Upper lobe of left lung (tissue), 6 donors: ENCODE measurements around the gene TEX36. TPM values are rescaled to one million over a fixed set of nuclear protein-coding genes. Genes with fewer than 3 reads are reported as not detected.
A peak's percentile ranks its signal among the peaks of the same experiment; 100 is the strongest.

Source experiments
- ATAC-seq, 2 donors: fragments of 200-7000 bp; cut with Tn5 transposase; one replicate each; pipeline ENCODE4 v1.9.1; 2022; ENCODE audit warnings: mild to moderate bottlenecking in 2 of 2, moderate library complexity in 2 of 2; ENCODE audit not compliant: low FRiP score in 2 of 2
- DNase-seq, 2 donors: peaks; one replicate each; pipeline ENCODE4 v3.0.0-alpha.2; 2019 to 2020
- H3K27ac ChIP-seq, 4 donors: fragments of 200-600 bp; sonication (generic); one replicate each; pipeline ENCODE4 v1.5.1; 2016 to 2019
- H3K27me3 ChIP-seq, 4 donors: fragments of 200-600 bp; sonication (generic); one replicate each; pipeline ENCODE4 v1.5.1; 2017 to 2019
- H3K36me3 ChIP-seq, 4 donors: fragments of 200-600 bp; sonication (generic); one replicate each; pipeline ENCODE4 v1.5.1; 2016 to 2019
- H3K4me1 ChIP-seq, 4 donors: fragments of 200-600 bp; sonication (generic); one replicate each; pipeline ENCODE4 v1.5.1; 2018 to 2019
- H3K4me3 ChIP-seq, 4 donors: fragments of 200-600 bp; sonication (generic); one replicate each; pipeline ENCODE4 v1.5.1; 2017 to 2019; ENCODE audit warnings: mild to moderate bottlenecking in 2 of 4, moderate library complexity in 1 of 4
- H3K9me3 ChIP-seq, 4 donors: fragments of 200-600 bp; sonication (generic); one replicate each; pipeline ENCODE4 v1.5.1; 2018 to 2019
- CTCF ChIP-seq, 6 experiments: fragments of 450-650 bp in 4 of 6; fragments of 200-600 bp in 2 of 6; sonication (generic) in 2 of 6; IDR thresholded peaks; one replicate each; pipeline ENCODE4 v1.5.1; 2016 to 2019; ENCODE audit warnings: antibody characterized with exemption in 6 of 6
- EP300 ChIP-seq, 4 donors: sonication (generic); formaldehyde crosslinking; IDR thresholded peaks; one replicate each; pipeline ENCODE4 v1.5.1; 2017; ENCODE audit warnings: antibody characterized with exemption in 4 of 4, control low read depth in 2 of 4
- POLR2A ChIP-seq, 4 donors: fragments of 450-650 bp; IDR thresholded peaks; one replicate each; pipeline ENCODE4 v1.5.1; 2016 to 2017; ENCODE audit warnings: antibody characterized with exemption in 4 of 4, mild to moderate bottlenecking in 2 of 4
- POLR2AphosphoS5 ChIP-seq, 2 donors: sonication (generic); formaldehyde crosslinking; IDR thresholded peaks; one replicate each; pipeline ENCODE4 v1.5.1; 2017; ENCODE audit warnings: antibody characterized with exemption in 2 of 2
- WGBS, 2 donors: methylation state at CpG; one replicate each; pipeline ENCODE4 v1.1.5; 2017 to 2018; 5-methylcytosine and 5-hydroxymethylcytosine counted together
- total RNA-seq, 6 donors: library from RNA; depleted of rRNA in 4 of 6; stranded (reverse); fragments of >200 nt in 4 of 6; gene quantifications; one replicate each; pipeline versions ENCODE4 v1.1.0 to v1.2.1, GENCODE V29; 2016 to 2021
- donor health status: DM: no; HTN: no; CAD: no; lungs with moderate emphysema.
- donor health status: DM: no; HTN: yes; CAD: no; lungs with severe emphysema.

TEX36 gene
- total RNA-seq, 6 donors from 2014 or later: not detected

- peaks cover 0 to 6% (median 0%) of the 10 kb centered on the region in 4 donors for H3K9me3 ChIP-seq
- H3K4me3 ChIP-seq: peak overlapping the region in 1 of 4 donors; percentile 1
- H3K36me3 ChIP-seq: no peaks in the 10 kb centered on the region
- ATAC-seq (no peak), DNase-seq (no peak)
- H3K27me3 ChIP-seq: no peaks in the 10 kb centered on the region
- H3K27ac ChIP-seq: peak overlapping the region in 3 of 4 donors; percentile 50 to 53 (median 51)
- H3K4me1 ChIP-seq: peaks cover 0 to 3% (median 0%) of the 10 kb centered on the region in 4 donors
- TF ChIP-seq EP300 (IDR thresholded peaks at IDR 0.05) (no peak), POLR2A (IDR thresholded peaks at IDR 0.05) (no peak), POLR2AphosphoS5 (IDR thresholded peaks at IDR 0.05) (no peak), CTCF (IDR thresholded peaks at IDR 0.05) (no peak)
- WGBS, 2 donors: 39 to 46% methylated on average over 12 of the region's 12 CpGs
Measured at GRCh38 chr10:125709553-125710474, 26.9 kb upstream of the TEX36 start.

- H3K4me3 ChIP-seq: no peak overlapping the region
- H3K27me3 ChIP-seq: no peaks in the 10 kb centered on the region
- peaks cover 0 to 3% (median 0%) of the 10 kb centered on the region in 4 donors for H3K4me1 ChIP-seq
- 52 to 78% methylated on average over 5 of the region's 5 CpGs for WGBS, 2 donors
- no peak for TF ChIP-seq CTCF (IDR thresholded peaks at IDR 0.05)
- TF ChIP-seq EP300 (IDR thresholded peaks at IDR 0.05): no peak
- no peak for TF ChIP-seq POLR2AphosphoS5 (IDR thresholded peaks at IDR 0.05)
- TF ChIP-seq POLR2A (IDR thresholded peaks at IDR 0.05): no peak
- H3K9me3 ChIP-seq: peaks cover 0 to 6% (median 0%) of the 10 kb centered on the region in 4 donors
- H3K36me3 ChIP-seq: no peaks in the 10 kb centered on the region
- DNase-seq: no peak
- peak overlapping the region in 1 of 4 donors; percentile 53 for H3K27ac ChIP-seq
- no peak for ATAC-seq
Measured at GRCh38 chr10:125708971-125709503, 26.1 kb upstream of the TEX36 start.

- peaks cover 0 to 3% (median 0%) of the 10 kb centered on the region in 4 donors for H3K4me1 ChIP-seq
- no peaks in the 10 kb centered on the region for H3K36me3 ChIP-seq
- H3K27me3 ChIP-seq: no peaks in the 10 kb centered on the region
- no peaks in the 10 kb centered on the region for H3K9me3 ChIP-seq
- WGBS, 2 donors: 53 to 60% methylated on average over 6 of the region's 6 CpGs
- ATAC-seq (no peak), DNase-seq (no peak)
- no peak overlapping the region for H3K27ac ChIP-seq
- TF ChIP-seq EP300 (IDR thresholded peaks at IDR 0.05) (no peak), POLR2AphosphoS5 (IDR thresholded peaks at IDR 0.05) (no peak), POLR2A (IDR thresholded peaks at IDR 0.05) (no peak), CTCF (IDR thresholded peaks at IDR 0.05) (no peak)
- H3K4me3 ChIP-seq: no peak overlapping the region
Measured at GRCh38 chr10:125707541-125708468, 24.8 kb upstream of the TEX36 start.

- no peak for TF ChIP-seq CTCF (IDR thresholded peaks at IDR 0.05)
- no peak for TF ChIP-seq POLR2AphosphoS5 (IDR thresholded peaks at IDR 0.05)
- TF ChIP-seq EP300 (IDR thresholded peaks at IDR 0.05): no peak
- TF ChIP-seq POLR2A (IDR thresholded peaks at IDR 0.05): no peak
- no peak for ATAC-seq
- no peaks in the 10 kb centered on the region for H3K27me3 ChIP-seq
- no peaks in the 10 kb centered on the region for H3K9me3 ChIP-seq
- H3K4me1 ChIP-seq: no peaks in the 10 kb centered on the region
- DNase-seq: no peak
- H3K27ac ChIP-seq: no peak overlapping the region
- WGBS, 2 donors: 42 to 43% methylated on average over 3 of the region's 3 CpGs
- H3K4me3 ChIP-seq: no peak overlapping the region
- no peaks in the 10 kb centered on the region for H3K36me3 ChIP-seq
Measured at GRCh38 chr10:125700355-125700911, 17.5 kb upstream of the TEX36 start.
